GM12878 (cell line): Measurements from ENCODE around the gene PAPLN. TPM values are rescaled to one million over a fixed set of nuclear protein-coding genes. Genes with fewer than 3 reads are reported as not detected.

Experiments used
- RELA ChIP-seq: fragments of 450-650 bp; IDR thresholded peaks from 2 replicates; pipeline ENCODE4 v1.8.0; 2014; ENCODE audit warnings: borderline replicate concordance; ENCODE audit not compliant: partially characterized antibody
- ZNF592 ChIP-seq: fragments of 450-650 bp; IDR thresholded peaks from 2 replicates; pipeline ENCODE4 v1.6.1; 2017; ENCODE audit warnings: mild to moderate bottlenecking, moderate library complexity
- polyA plus RNA-seq, 11 experiments: library from polyadenylated mRNA; depleted of rRNA in 4 of 11; unstranded in 6 of 11; stranded (reverse) in 5 of 11; fragments of >200 nt; fragmentation: Nextera tagmentation in 4 of 11; fragmentation: Illumina TruSeq in 1 of 11; extraction: Ambion mirVana in 4 of 11; extraction: Trizol in 1 of 11; gene quantifications; 1 replicate in 1 of 11; 2 replicates in 10 of 11; pipeline versions ENCODE4 v1.2.1 to v1.2.3, GENCODE V29; 2011 to 2016; ENCODE audit warnings: inconsistent platforms in 2 of 11, missing spikeins in 2 of 11, low read depth in 1 of 11
- total RNA-seq, 4 experiments: library from RNA; depleted of rRNA in 3 of 4; stranded (reverse); fragments of >200 nt in 3 of 4; fragmentation: Illumina TruSeq in 1 of 4; extraction: Trizol in 1 of 4; gene quantifications; 2 replicates each; pipeline versions ENCODE4 v1.2.1 to v1.2.3, GENCODE V29; 2013 to 2021
- TF ChIP-seq, protein P1 (sequence below): fragments of 450-650 bp; IDR thresholded peaks from 2 replicates; pipeline ENCODE4 v1.6.1; 2017; ENCODE audit warnings: mild to moderate bottlenecking, moderate library complexity
- TF ChIP-seq, protein P2 (sequence below): fragments of 450-650 bp; IDR thresholded peaks from 2 replicates; pipeline ENCODE4 v1.6.1; 2017; ENCODE audit warnings: antibody characterized with exemption, mild to moderate bottlenecking, moderate library complexity

PAPLN gene
- total and polyA plus RNA-seq, 10 of the 15 experiments (the other 5 are each of a cell fraction or from before 2014, with no cell fraction given) = 1.8 to 19.8 (median 7.4) TPM

GRCh38 chr14:73305499-73305898 is 68.2 kb downstream of the PAPLN start (continued):
- no peak for TF ChIP-seq ZNF592
- no peak for TF ChIP-seq RELA
- TF ChIP-seq, protein P1, sequence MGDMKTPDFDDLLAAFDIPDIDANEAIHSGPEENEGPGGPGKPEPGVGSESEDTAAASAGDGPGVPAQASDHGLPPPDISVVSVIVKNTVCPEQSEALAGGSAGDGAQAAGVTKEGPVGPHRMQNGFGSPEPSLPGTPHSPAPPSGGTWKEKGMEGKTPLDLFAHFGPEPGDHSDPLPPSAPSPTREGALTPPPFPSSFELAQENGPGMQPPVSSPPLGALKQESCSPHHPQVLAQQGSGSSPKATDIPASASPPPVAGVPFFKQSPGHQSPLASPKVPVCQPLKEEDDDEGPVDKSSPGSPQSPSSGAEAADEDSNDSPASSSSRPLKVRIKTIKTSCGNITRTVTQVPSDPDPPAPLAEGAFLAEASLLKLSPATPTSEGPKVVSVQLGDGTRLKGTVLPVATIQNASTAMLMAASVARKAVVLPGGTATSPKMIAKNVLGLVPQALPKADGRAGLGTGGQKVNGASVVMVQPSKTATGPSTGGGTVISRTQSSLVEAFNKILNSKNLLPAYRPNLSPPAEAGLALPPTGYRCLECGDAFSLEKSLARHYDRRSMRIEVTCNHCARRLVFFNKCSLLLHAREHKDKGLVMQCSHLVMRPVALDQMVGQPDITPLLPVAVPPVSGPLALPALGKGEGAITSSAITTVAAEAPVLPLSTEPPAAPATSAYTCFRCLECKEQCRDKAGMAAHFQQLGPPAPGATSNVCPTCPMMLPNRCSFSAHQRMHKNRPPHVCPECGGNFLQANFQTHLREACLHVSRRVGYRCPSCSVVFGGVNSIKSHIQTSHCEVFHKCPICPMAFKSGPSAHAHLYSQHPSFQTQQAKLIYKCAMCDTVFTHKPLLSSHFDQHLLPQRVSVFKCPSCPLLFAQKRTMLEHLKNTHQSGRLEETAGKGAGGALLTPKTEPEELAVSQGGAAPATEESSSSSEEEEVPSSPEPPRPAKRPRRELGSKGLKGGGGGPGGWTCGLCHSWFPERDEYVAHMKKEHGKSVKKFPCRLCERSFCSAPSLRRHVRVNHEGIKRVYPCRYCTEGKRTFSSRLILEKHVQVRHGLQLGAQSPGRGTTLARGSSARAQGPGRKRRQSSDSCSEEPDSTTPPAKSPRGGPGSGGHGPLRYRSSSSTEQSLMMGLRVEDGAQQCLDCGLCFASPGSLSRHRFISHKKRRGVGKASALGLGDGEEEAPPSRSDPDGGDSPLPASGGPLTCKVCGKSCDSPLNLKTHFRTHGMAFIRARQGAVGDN = no peak
- TF ChIP-seq, protein P2, sequence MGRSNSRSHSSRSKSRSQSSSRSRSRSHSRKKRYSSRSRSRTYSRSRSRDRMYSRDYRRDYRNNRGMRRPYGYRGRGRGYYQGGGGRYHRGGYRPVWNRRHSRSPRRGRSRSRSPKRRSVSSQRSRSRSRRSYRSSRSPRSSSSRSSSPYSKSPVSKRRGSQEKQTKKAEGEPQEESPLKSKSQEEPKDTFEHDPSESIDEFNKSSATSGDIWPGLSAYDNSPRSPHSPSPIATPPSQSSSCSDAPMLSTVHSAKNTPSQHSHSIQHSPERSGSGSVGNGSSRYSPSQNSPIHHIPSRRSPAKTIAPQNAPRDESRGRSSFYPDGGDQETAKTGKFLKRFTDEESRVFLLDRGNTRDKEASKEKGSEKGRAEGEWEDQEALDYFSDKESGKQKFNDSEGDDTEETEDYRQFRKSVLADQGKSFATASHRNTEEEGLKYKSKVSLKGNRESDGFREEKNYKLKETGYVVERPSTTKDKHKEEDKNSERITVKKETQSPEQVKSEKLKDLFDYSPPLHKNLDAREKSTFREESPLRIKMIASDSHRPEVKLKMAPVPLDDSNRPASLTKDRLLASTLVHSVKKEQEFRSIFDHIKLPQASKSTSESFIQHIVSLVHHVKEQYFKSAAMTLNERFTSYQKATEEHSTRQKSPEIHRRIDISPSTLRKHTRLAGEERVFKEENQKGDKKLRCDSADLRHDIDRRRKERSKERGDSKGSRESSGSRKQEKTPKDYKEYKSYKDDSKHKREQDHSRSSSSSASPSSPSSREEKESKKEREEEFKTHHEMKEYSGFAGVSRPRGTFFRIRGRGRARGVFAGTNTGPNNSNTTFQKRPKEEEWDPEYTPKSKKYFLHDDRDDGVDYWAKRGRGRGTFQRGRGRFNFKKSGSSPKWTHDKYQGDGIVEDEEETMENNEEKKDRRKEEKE = no peak
